Caki2 (cell line): ENCODE measurements around the gene JAKMIP2. TPM values are rescaled to one million over a fixed set of nuclear protein-coding genes. Genes with fewer than 3 reads are reported as not detected.

Experiments used
- DNase-seq: peaks from one replicate; pipeline ENCODE4 v3.0.0-alpha.2; 2015; ENCODE audit warnings: low read depth
- in situ Hi-C: cut with HindIII; loops from 2 replicates; pipeline ENCODE4 v1.10.0; 2016; ENCODE audit warnings: low sequenced_read_pairs, low pct_unique_long_range_greater_than_20kb, mixed read lengths
- total RNA-seq: library from RNA; depleted of rRNA; stranded (reverse); fragments of >200 nt; shearing (Covaris generic); gene quantifications from 2 replicates; pipeline ENCODE4 v1.2.3, GENCODE V29; 2014; ENCODE audit warnings: low replicate concordance

The JAKMIP2 gene
- total RNA-seq, 1 experiment from 2014 or later: 0.20 TPM

DNA sequence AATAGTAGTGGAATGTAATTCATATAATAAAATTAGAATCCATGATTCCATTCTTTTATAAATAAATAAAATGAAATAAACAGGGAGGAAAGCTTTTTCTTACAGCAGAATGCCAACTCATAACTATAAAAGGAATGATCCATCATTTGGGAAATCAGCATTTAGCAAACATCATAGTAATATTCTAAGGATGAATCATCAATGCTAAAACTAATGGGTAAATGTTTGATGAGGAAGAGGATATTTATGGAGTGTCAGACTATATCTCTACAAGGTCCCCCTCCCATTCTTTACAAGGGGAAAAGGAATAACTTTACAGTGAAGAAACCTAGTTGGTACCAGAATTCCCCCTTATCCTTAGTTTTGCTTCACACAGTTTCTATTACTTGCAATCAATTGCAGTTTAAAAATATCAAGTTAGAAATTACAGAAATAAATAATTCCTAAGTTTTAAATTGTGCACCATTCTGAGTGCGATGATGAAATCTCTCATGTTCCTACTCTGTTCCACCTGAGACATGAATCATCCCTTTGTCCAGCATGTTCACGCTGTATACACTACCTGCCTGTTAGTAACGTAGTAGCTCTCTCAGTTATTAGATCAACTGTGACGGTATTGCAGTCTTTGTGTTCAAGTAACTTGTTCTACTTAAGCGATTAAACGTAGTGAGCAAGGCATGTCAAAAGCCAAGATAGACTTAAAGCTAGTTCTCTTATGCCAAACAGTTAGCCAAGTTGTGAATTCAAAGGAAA lies 14.2 kb upstream of the JAKMIP2 start:
- DNase-seq: no peak
- in situ Hi-C loops: no loop called here

DNA sequence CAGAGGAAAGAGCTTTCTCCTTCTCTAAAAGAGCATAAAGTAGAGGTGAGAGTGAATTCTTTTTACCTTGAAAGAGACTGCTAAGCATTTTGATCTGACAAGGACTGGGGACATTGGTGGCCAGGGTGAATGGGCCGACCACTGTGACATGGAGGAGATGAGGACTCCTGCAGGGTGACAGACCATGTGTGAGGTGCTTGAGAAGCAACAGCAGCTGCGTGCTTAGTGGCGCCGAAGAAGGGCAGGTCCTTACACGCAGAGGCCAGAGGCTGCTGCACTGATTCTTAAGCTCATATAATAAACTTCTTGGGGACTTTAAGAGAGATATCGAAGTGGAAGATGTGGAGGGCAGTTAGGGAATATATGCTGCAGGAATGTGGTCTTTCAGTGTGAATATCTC lies 8.7 kb upstream of the JAKMIP2 start:
- DNase-seq: no peak
- in situ Hi-C loops: no loop called here

- in situ Hi-C loops: no loop called here
- DNase-seq: no peak
Observed at GRCh38 chr5:147789820-147790219, 7.3 kb upstream of the JAKMIP2 start.

GRCh38 chr5:147788023-147788422 lies 5.5 kb upstream of the JAKMIP2 start:
- in situ Hi-C loops: no loop called here

GRCh38 chr5:147786142-147786541 lies 3.6 kb upstream of the JAKMIP2 start:
- in situ Hi-C loops: no loop called here
- no peak for DNase-seq

More at GRCh38 chr5:147788023-147788422, 5.5 kb upstream of the JAKMIP2 start:
- no peak for DNase-seq

DNA sequence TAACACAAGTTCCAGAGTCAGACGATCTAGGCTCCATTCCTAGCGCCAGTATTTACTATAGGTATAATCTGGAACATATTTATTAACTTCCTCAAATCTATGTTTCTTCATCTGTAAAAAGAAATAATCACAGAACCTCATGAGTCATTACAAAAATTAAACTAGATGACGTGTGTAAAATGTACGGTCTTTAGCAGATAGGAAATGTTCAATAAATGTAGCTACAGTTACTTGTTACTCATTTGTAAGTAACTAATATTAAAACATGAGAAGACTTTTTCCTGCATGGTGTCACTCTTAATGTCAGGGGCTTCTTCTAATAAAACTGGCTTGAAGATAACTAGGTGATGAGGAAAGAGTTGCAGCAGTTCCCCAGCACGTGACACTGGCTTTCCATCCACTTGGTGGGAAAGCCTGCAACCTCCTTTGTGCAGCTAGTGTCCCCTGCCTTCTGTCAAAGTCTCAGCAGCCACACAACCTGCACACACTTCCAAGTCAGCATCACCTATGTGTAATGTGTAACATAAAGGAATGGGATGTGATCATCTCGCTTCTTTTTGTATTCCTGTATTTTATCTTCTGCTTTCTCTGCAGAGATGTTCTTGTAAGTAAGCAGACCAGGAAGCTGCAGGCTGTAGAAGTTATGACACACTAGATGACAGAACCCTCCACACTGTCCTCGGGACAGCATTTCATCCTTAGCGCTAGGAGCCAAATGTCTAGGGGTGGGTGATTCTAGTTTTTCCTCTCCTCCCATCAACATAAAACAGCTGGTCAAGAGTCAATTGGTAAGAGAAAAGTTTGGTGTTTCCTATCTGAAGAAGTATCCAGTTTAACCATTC lies 1.8 kb upstream of the JAKMIP2 start:
- in situ Hi-C loops: no loop called here
- DNase-seq: no peak

- no peak for DNase-seq
- in situ Hi-C loops: no loop called here
Observed at GRCh38 chr5:147780924-147781573, 1.5 kb downstream of the JAKMIP2 start.

DNA sequence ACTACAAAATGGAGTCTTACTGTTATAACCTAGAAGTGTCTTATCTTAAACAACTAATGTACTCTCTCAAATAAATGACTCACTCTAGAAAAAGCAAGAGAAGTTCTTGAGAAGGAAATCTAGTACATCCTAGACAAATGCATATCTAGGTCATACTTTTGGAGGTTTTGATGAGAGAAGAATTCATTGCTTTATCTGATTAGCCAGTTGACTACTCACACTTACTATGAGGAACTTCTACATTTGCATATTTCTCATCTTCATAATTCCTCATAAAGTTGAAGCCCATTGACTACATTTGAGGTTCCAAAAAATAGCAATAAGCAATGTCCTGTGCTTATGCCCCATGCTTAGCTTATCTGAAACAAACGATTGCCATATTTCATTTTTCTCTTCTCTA lies 2.8 kb downstream of the JAKMIP2 start:
- in situ Hi-C loops: no loop called here

DNA sequence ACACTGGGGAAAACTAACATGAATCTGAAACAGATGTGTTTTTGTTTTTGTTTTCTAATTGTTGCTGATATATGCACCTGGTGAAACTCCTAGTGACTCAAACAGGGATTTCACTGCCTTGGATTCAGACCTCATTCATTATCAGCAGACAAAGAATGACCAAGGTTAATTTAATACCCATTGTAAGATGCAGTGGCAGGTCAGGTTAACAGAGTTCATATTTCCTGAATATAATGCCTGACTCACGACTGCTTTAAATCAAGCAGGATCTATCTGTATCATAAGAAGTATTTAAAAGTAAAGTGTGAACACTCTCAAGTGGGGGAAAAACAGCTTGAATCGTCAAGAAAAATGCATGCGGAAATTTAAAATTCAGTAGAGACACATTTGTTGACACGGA lies 5.5 kb downstream of the JAKMIP2 start:
- in situ Hi-C loops: no loop called here
- no peak for DNase-seq

More for the DNA sequence above, 2.8 kb downstream of the JAKMIP2 start:
- DNase-seq: no peak

- DNase-seq: no peak
- in situ Hi-C loops: no loop called here
Observed at GRCh38 chr5:147773587-147773986, 8.9 kb downstream of the JAKMIP2 start.

- in situ Hi-C loops: no loop called here
- no peak for DNase-seq
Observed at GRCh38 chr5:147773139-147773538, 9.4 kb downstream of the JAKMIP2 start.

GRCh38 chr5:147767048-147767447 lies 15.5 kb downstream of the JAKMIP2 start:
- no peak for DNase-seq
- in situ Hi-C loops: no loop called here

DNA sequence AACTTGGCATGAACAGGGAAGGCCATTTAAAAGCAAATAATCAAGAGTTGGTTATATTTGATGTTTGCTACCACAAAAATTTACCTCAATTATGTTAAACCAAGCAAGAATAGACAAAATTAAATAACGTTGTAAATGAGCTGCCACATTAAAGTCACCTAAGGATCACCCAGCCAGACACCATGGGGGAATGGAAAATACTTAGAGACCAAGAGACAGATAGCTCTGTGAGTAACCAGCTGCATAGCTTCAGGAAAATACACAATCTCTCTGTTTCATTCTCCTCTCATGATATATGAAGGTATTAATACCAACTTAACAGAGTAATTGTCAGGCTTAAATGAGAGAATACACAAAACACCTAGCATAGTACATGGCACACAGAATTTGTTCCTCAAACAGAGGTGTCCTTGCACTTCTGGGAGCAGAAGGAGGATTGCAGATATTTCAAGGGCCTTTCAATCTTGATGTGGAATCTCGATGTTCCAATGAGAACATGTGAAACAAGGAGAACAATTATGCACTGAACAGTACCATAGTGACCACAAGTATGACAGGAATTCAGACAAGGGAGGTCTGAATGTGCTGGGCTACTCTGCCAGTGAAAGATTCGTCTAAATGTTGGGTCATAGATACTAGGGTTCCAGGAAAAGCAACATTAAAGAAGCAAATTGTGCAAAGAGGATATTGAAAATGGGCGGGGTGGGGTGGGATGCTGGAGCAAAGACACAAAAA lies 18.6 kb downstream of the JAKMIP2 start:
- peak; percentile 16 for DNase-seq
- in situ Hi-C loops: no loop called here

DNA sequence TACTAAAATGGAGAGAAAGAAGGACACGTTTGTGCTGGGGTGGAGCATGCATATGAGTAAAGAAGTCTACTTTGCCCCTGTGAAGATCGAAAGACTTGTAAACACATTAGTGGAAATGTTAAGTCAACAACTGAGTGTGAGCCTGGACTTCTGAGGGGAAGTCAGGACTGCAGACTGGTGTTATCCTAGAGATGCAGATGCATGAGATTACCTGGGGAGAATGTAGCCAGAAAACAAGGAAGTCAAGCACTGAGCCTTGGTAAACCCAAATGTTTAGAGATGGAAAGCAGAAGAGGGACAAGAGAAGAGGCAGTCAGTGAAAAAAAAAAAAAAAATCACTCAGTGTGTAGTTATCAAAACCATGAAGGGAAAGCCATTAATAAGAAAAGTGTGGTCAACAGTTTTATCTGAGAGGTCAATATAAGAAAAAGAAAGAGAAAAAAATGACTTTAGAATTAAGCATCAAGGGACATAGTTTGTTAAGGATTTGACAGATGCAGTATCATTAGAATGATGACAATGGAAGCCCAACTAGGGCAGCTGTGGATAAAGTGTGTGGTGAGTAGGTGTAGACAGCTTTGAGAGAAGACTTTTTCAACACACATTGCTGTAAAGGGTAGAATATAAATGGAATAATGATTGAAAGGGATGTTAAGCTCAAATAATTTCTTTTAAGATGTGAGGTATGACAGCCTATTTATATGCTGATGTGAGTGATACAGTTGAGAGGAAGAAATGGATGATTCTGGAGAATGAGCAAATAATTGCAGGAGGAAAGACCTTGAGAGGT lies 22.2 kb downstream of the JAKMIP2 start:
- in situ Hi-C loops: no loop called here
- no peak for DNase-seq

DNA sequence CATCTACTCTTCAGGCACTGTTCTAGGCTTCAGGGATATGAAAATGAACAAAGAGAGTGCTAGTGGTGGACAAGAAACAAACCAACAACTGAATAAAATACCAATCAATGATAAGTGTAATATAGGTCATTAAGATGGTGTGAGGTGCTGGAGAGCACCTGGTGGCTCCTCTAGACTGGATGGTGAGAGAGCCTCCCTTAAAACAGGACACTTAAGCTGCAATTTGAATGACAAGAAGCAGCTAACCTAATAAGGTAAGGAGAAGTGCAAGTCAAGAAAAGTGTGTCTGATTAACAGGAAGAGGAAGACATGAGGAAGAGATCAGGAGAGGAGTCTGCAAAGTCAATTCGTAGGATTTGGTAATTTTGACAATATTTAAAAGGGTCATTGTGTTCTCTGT lies 23.1 kb downstream of the JAKMIP2 start:
- DNase-seq: no peak
- in situ Hi-C loops: no loop called here

GRCh38 chr5:147756566-147756965 lies 26.0 kb downstream of the JAKMIP2 start:
- in situ Hi-C loops: no loop called here
- DNase-seq: no peak

GRCh38 chr5:147754372-147755122 lies 28.0 kb downstream of the JAKMIP2 start:
- no peak for DNase-seq
- in situ Hi-C loops: no loop called here
